Measurements from ENCODE around the gene NAGS. TPM values are rescaled to one million over a fixed set of nuclear protein-coding genes. Genes with fewer than 3 reads are reported as not detected.

Gene NAGS
- total RNA-seq, 1 experiment from 2014 or later: 10.0 TPM

- peak overlapping the region; percentile 4 to 92 for H3K4me3 ChIP-seq (replicated peaks in 1 of 2; ENCODE audit: low read depth in 1 of 2, low read length in 2 of 2)
- H3K36me3 ChIP-seq (ENCODE audit: control insufficient read depth in 1 of 2, insufficient read depth in 2 of 2, low read length in 2 of 2): peaks cover 10 to 21% of the 10 kb centered on the region in 2 experiments; a peak in 3 of 4 replicates
- H3K9me3 ChIP-seq (ENCODE audit: control insufficient read depth in 1 of 2, insufficient read depth in 1 of 2, low read depth in 1 of 2, low read length in 2 of 2): no peaks in the 10 kb centered on the region
- no peaks in the 10 kb centered on the region for H3K9me2 ChIP-seq (ENCODE audit: insufficient read depth)
- H2AFZ ChIP-seq (ENCODE audit: low read depth, low read length, poor library complexity, severe bottlenecking): no peak overlapping the region
- DNase-seq (ENCODE audit: low read depth, low spot score) (no peak), ATAC-seq (no peak)
- ChIA-PET RAD21 (ENCODE audit: low non-redundant PET in 1 of 2, low total read pairs in 2 of 2, uncharacterized antibody in 2 of 2, unreplicated experiment in 2 of 2) (no interaction called here), CTCF (interaction anchor here (1.7 kb wide), 1 partner anchor 67 kb away, joined by 6 read pairs; no protein-coding TSS in a partner anchor), POLR2A (no interaction called here)
- H3K9ac ChIP-seq (ENCODE audit: low read length): peak overlapping the region; percentile 14; the same call in 1 of the 2 replicates
- BruUV-seq (replicated peaks): no TSS peak
- peaks cover 36 to 74% of the 10 kb centered on the region in 2 experiments for H3K4me1 ChIP-seq (ENCODE audit: control insufficient read depth in 1 of 2, insufficient read depth in 2 of 2, low read length in 2 of 2)
- no peak for TF ChIP-seq ZFX (IDR thresholded peaks at IDR 0.05)
- TF ChIP-seq REST (IDR thresholded peaks at IDR 0.05; ENCODE audit: low read depth): no peak
- no peak for TF ChIP-seq TCF7L2 (IDR thresholded peaks at IDR 0.05; ENCODE audit: borderline replicate concordance, extremely low read depth, insufficient read depth, insufficient read length)
- no peak for TF ChIP-seq ZNF274 (IDR thresholded peaks at IDR 0.05; ENCODE audit: low read depth, low read length)
- TF ChIP-seq ATF3 (IDR thresholded peaks at IDR 0.05): no peak
- TF ChIP-seq ELF1 (IDR thresholded peaks at IDR 0.05; ENCODE audit: borderline replicate concordance, low read depth): no peak
- TF ChIP-seq SIN3A (IDR thresholded peaks at IDR 0.05; ENCODE audit: low read depth): no peak
- TF ChIP-seq CBX3 (IDR thresholded peaks at IDR 0.05; ENCODE audit: low read depth): no peak
- TF ChIP-seq JUND (IDR thresholded peaks at IDR 0.05): no peak
- H3K27ac ChIP-seq (ENCODE audit: low read depth, low read length): peak overlapping the region; percentile 81
- peak overlapping the region; percentile 99 for H3K4me2 ChIP-seq (ENCODE audit: low read length)
- peaks cover 41% of the 10 kb centered on the region; the same call in 1 of the 2 replicates for H3K79me2 ChIP-seq (ENCODE audit: insufficient read depth, low read length)
- H3K27me3 ChIP-seq (ENCODE audit: insufficient read depth, low read length): no peaks in the 10 kb centered on the region
- H4K20me1 ChIP-seq (ENCODE audit: insufficient read depth): no peaks in the 10 kb centered on the region
- intact Hi-C loops (cut with micrococcal nuclease): no loop called here
Observed at GRCh38 chr17:44007346-44008204, 3.2 kb downstream of the NAGS start.

All from HCT116 (cell line).